ENCODE measurements around the gene MRTFB. TPM values are rescaled to one million over a fixed set of nuclear protein-coding genes. Genes with fewer than 3 reads are reported as not detected.

The MRTFB gene
- total and polyA plus RNA-seq, 2 experiments from 2014 or later = 13.9 to 22.2 TPM

DNA sequence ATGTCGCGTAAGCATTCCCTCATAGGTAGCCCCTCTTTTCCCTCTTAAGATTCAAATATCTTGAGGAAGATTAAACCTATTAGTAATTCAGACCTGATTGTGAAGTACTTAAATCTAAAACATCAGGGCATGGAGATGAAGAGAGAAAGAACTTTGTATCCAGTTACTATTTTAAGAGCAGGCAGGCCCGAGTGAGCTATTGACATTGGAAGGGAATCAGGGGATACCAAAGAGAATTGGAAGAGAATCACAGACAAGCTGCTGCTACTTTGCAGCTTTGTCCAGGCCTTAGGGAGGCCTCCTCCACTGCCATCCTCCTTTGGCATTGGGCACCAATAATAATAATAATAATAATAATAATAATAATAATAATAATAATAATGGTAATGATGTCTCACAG, 170.5 kb downstream of the MRTFB start:
- Histone ChIP-seq H3K9me2 (ENCODE audit: insufficient read depth) (no peaks in the 10 kb centered on the region), H3K4me2 (no peak overlapping the region), H4K20me1 (replicated peaks; ENCODE audit: insufficient read depth) (no peaks in the 10 kb centered on the region), H2AFZ (no peak overlapping the region), H3F3A (replicated peaks; ENCODE audit: low read depth) (no peaks in the 10 kb centered on the region), H3K27me3 (ENCODE audit: insufficient read depth) (no peaks in the 10 kb centered on the region), H3K79me2 (replicated peaks; ENCODE audit: insufficient read depth) (no peaks in the 10 kb centered on the region), H3K36me3 (ENCODE audit: insufficient read depth) (peaks cover 16% of the 10 kb centered on the region), H3K27ac (ENCODE audit: low read depth) (no peak overlapping the region), H3K4me3 (no peak overlapping the region), H3K4me1 (ENCODE audit: insufficient read depth) (no peaks in the 10 kb centered on the region)
- Mint-ChIP-seq H3K9me3 (no peaks in the 10 kb centered on the region), H3K4me3 (no peak overlapping the region), H3K36me3 (ENCODE audit: low read depth) (peaks cover 18% of the 10 kb centered on the region), H3K27ac (no peak overlapping the region), H3K4me1 (no peaks in the 10 kb centered on the region), H3K27me3 (ENCODE audit: insufficient read depth, low read depth, poor library complexity) (no peaks in the 10 kb centered on the region)
- TF ChIP-seq EZH2 (IDR thresholded peaks at IDR 0.05; ENCODE audit: low read depth, unreplicated experiment) (no peak), EZH2phosphoT487 (IDR thresholded peaks at IDR 0.05; ENCODE audit: unreplicated experiment) (no peak), ZNF114 (CRISPR knock-in tag; IDR thresholded peaks at IDR 0.05) (no peak), ZNF331 (CRISPR knock-in tag; IDR thresholded peaks at IDR 0.05; ENCODE audit: low read depth) (no peak), NANOG (IDR thresholded peaks at IDR 0.05; ENCODE audit: borderline replicate concordance) (no peak), CREB1 (CRISPR knock-in tag; IDR thresholded peaks at IDR 0.05; ENCODE audit: low read depth) (no peak), STAT1 (IDR thresholded peaks at IDR 0.05; ENCODE audit: unreplicated experiment) (no peak), JUNB (IDR thresholded peaks at IDR 0.05; ENCODE audit: unreplicated experiment) (no peak), POLR2AphosphoS5 (IDR thresholded peaks at IDR 0.05; ENCODE audit: low read depth) (no peak)
- TF ChIP-seq, protein P1, sequence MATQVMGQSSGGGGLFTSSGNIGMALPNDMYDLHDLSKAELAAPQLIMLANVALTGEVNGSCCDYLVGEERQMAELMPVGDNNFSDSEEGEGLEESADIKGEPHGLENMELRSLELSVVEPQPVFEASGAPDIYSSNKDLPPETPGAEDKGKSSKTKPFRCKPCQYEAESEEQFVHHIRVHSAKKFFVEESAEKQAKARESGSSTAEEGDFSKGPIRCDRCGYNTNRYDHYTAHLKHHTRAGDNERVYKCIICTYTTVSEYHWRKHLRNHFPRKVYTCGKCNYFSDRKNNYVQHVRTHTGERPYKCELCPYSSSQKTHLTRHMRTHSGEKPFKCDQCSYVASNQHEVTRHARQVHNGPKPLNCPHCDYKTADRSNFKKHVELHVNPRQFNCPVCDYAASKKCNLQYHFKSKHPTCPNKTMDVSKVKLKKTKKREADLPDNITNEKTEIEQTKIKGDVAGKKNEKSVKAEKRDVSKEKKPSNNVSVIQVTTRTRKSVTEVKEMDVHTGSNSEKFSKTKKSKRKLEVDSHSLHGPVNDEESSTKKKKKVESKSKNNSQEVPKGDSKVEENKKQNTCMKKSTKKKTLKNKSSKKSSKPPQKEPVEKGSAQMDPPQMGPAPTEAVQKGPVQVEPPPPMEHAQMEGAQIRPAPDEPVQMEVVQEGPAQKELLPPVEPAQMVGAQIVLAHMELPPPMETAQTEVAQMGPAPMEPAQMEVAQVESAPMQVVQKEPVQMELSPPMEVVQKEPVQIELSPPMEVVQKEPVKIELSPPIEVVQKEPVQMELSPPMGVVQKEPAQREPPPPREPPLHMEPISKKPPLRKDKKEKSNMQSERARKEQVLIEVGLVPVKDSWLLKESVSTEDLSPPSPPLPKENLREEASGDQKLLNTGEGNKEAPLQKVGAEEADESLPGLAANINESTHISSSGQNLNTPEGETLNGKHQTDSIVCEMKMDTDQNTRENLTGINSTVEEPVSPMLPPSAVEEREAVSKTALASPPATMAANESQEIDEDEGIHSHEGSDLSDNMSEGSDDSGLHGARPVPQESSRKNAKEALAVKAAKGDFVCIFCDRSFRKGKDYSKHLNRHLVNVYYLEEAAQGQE (IDR thresholded peaks at IDR 0.05; ENCODE audit: unreplicated experiment) = no peak
- TF ChIP-seq, protein P2, sequence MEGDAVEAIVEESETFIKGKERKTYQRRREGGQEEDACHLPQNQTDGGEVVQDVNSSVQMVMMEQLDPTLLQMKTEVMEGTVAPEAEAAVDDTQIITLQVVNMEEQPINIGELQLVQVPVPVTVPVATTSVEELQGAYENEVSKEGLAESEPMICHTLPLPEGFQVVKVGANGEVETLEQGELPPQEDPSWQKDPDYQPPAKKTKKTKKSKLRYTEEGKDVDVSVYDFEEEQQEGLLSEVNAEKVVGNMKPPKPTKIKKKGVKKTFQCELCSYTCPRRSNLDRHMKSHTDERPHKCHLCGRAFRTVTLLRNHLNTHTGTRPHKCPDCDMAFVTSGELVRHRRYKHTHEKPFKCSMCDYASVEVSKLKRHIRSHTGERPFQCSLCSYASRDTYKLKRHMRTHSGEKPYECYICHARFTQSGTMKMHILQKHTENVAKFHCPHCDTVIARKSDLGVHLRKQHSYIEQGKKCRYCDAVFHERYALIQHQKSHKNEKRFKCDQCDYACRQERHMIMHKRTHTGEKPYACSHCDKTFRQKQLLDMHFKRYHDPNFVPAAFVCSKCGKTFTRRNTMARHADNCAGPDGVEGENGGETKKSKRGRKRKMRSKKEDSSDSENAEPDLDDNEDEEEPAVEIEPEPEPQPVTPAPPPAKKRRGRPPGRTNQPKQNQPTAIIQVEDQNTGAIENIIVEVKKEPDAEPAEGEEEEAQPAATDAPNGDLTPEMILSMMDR (conservative IDR thresholded peaks at IDR 0.05; ENCODE audit: low read depth in 2 of 2) = no peak
- TF ChIP-seq, protein P3, sequence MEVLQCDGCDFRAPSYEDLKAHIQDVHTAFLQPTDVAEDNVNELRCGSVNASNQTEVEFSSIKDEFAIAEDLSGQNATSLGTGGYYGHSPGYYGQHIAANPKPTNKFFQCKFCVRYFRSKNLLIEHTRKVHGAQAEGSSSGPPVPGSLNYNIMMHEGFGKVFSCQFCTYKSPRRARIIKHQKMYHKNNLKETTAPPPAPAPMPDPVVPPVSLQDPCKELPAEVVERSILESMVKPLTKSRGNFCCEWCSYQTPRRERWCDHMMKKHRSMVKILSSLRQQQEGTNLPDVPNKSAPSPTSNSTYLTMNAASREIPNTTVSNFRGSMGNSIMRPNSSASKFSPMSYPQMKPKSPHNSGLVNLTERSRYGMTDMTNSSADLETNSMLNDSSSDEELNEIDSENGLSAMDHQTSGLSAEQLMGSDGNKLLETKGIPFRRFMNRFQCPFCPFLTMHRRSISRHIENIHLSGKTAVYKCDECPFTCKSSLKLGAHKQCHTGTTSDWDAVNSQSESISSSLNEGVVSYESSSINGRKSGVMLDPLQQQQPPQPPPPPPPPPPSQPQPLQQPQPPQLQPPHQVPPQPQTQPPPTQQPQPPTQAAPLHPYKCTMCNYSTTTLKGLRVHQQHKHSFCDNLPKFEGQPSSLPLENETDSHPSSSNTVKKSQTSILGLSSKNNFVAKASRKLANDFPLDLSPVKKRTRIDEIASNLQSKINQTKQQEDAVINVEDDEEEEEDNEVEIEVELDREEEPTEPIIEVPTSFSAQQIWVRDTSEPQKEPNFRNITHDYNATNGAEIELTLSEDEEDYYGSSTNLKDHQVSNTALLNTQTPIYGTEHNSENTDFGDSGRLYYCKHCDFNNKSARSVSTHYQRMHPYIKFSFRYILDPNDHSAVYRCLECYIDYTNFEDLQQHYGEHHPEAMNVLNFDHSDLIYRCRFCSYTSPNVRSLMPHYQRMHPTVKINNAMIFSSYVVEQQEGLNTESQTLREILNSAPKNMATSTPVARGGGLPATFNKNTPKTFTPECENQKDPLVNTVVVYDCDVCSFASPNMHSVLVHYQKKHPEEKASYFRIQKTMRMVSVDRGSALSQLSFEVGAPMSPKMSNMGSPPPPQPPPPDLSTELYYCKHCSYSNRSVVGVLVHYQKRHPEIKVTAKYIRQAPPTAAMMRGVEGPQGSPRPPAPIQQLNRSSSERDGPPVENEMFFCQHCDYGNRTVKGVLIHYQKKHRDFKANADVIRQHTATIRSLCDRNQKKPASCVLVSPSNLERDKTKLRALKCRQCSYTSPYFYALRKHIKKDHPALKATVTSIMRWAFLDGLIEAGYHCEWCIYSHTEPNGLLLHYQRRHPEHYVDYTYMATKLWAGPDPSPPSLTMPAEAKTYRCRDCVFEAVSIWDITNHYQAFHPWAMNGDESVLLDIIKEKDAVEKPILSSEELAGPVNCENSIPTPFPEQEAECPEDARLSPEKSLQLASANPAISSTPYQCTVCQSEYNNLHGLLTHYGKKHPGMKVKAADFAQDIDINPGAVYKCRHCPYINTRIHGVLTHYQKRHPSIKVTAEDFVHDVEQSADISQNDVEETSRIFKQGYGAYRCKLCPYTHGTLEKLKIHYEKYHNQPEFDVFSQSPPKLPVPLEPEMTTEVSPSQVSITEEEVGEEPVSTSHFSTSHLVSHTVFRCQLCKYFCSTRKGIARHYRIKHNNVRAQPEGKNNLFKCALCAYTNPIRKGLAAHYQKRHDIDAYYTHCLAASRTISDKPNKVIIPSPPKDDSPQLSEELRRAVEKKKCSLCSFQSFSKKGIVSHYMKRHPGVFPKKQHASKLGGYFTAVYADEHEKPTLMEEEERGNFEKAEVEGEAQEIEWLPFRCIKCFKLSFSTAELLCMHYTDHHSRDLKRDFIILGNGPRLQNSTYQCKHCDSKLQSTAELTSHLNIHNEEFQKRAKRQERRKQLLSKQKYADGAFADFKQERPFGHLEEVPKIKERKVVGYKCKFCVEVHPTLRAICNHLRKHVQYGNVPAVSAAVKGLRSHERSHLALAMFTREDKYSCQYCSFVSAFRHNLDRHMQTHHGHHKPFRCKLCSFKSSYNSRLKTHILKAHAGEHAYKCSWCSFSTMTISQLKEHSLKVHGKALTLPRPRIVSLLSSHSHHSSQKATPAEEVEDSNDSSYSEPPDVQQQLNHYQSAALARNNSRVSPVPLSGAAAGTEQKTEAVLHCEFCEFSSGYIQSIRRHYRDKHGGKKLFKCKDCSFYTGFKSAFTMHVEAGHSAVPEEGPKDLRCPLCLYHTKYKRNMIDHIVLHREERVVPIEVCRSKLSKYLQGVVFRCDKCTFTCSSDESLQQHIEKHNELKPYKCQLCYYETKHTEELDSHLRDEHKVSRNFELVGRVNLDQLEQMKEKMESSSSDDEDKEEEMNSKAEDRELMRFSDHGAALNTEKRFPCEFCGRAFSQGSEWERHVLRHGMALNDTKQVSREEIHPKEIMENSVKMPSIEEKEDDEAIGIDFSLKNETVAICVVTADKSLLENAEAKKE (CRISPR knock-in tag; IDR thresholded peaks at IDR 0.05) = no peak
- TF ChIP-seq, protein P4, sequence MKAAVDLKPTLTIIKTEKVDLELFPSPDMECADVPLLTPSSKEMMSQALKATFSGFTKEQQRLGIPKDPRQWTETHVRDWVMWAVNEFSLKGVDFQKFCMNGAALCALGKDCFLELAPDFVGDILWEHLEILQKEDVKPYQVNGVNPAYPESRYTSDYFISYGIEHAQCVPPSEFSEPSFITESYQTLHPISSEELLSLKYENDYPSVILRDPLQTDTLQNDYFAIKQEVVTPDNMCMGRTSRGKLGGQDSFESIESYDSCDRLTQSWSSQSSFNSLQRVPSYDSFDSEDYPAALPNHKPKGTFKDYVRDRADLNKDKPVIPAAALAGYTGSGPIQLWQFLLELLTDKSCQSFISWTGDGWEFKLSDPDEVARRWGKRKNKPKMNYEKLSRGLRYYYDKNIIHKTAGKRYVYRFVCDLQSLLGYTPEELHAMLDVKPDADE (IDR thresholded peaks at IDR 0.05) = no peak
- ATAC-seq (no peak), DNase-seq (ENCODE audit: low spot score) (no peak)
